CD14-positive monocyte (primary cell): ENCODE data around the gene SFT2D2. TPM values are rescaled to one million over a fixed set of nuclear protein-coding genes. Genes with fewer than 3 reads are reported as not detected.

Experiments
- DNase-seq, 3 donors: peaks; one replicate each; pipeline ENCODE4 v3.0.0-alpha.2; 2011 to 2022
- H2AFZ ChIP-seq: 2 replicates; pipeline ENCODE4 v1.6.0; 2012; ENCODE audit warnings: mild to moderate bottlenecking, low read depth, low read length, inconsistent platforms; ENCODE audit not compliant: insufficient read depth, poor library complexity, severe bottlenecking
- H3K27ac ChIP-seq, 2 donors: 1 replicate in 1 of 2; 2 replicates in 1 of 2; pipeline ENCODE4 v1.5.1; 2012 to 2013; ENCODE audit warnings: low read length in 2 of 2, control low read depth in 1 of 2, inconsistent platforms in 1 of 2, low read depth in 1 of 2, mild to moderate bottlenecking in 1 of 2
- H3K27me3 ChIP-seq, 2 donors: one replicate each; pipeline versions ENCODE4 v1.6.0 to v1.6.1; 2011 to 2013; ENCODE audit warnings: low read length in 2 of 2; ENCODE audit not compliant: control insufficient read depth in 2 of 2, insufficient read depth in 2 of 2
- H3K36me3 ChIP-seq, 2 donors: replicated peaks in 1 of 2; 1 replicate in 1 of 2; 2 replicates in 1 of 2; pipeline versions ENCODE4 v1.5.1 to v1.6.1; 2012 to 2013; ENCODE audit warnings: low read length in 2 of 2, control low read depth in 1 of 2, inconsistent platforms in 1 of 2, mild to moderate bottlenecking in 1 of 2; ENCODE audit not compliant: insufficient read depth in 2 of 2, control insufficient read depth in 1 of 2
- H3K4me1 ChIP-seq, 2 donors: 1 replicate in 1 of 2; 2 replicates in 1 of 2; pipeline versions ENCODE4 v1.5.1 to v1.6.1; 2012 to 2013; ENCODE audit warnings: low read length in 2 of 2, control low read depth in 1 of 2, inconsistent platforms in 1 of 2, mild to moderate bottlenecking in 1 of 2, moderate library complexity in 1 of 2; ENCODE audit not compliant: insufficient read depth in 2 of 2, control insufficient read depth in 1 of 2
- H3K4me2 ChIP-seq: replicated peaks from 2 replicates; pipeline ENCODE3; 2012; ENCODE audit warnings: low read length, moderate library complexity, mild to moderate bottlenecking; ENCODE audit not compliant: poor library complexity, severe bottlenecking; ENCODE audit errors: extremely low read depth
- H3K4me3 ChIP-seq, 3 experiments: fragments of 200-600 bp in 1 of 3; sonication (generic) in 1 of 3; replicated peaks in 1 of 3; 1 replicate in 2 of 3; 2 replicates in 1 of 3; pipeline ENCODE4 v1.5.1; 2011 to 2013; ENCODE audit warnings: low read length in 3 of 3, mild to moderate bottlenecking in 3 of 3, control low read depth in 2 of 3, low read depth in 2 of 3, inconsistent platforms in 1 of 3, moderate library complexity in 1 of 3
- H3K79me2 ChIP-seq: 2 replicates; pipeline ENCODE4 v1.6.0; 2012; ENCODE audit warnings: mild to moderate bottlenecking, control low read depth, inconsistent platforms, low read length, moderate library complexity; ENCODE audit not compliant: insufficient read depth
- H3K9ac ChIP-seq: 2 replicates; pipeline ENCODE4 v1.6.0; 2017; ENCODE audit warnings: low read length, mild to moderate bottlenecking; ENCODE audit not compliant: insufficient read depth, poor library complexity, severe bottlenecking
- H3K9me3 ChIP-seq, 2 donors: replicated peaks in 1 of 2; 1 replicate in 1 of 2; 2 replicates in 1 of 2; pipeline versions ENCODE4 v1.5.1 to v1.6.1; 2012 to 2013; ENCODE audit warnings: low read length in 2 of 2, control low read depth in 1 of 2; ENCODE audit not compliant: control insufficient read depth in 1 of 2, insufficient read depth in 1 of 2
- H4K20me1 ChIP-seq: 2 replicates; pipeline ENCODE4 v1.6.0; 2012; ENCODE audit warnings: mild to moderate bottlenecking, low read length, control low read depth, moderate library complexity; ENCODE audit not compliant: insufficient read depth
- H3K27ac Mint-ChIP-seq, 7 donors: one replicate each; pipeline ENCODE4 v1.8.0; 2020; ENCODE audit warnings: mild to moderate bottlenecking in 7 of 7, mixed read lengths in 7 of 7, moderate library complexity in 6 of 7, inconsistent platforms in 2 of 7
- H3K27me3 Mint-ChIP-seq, 3 donors: one replicate each; pipeline ENCODE4 v1.8.0; 2021 to 2022; ENCODE audit warnings: low read depth in 3 of 3, mild to moderate bottlenecking in 3 of 3, mixed read lengths in 3 of 3, moderate library complexity in 3 of 3, inconsistent platforms in 1 of 3
- H3K36me3 Mint-ChIP-seq, 2 donors: one replicate each; pipeline ENCODE4 v1.8.0; 2020; ENCODE audit warnings: mixed read lengths in 2 of 2, inconsistent platforms in 1 of 2, mild to moderate bottlenecking in 1 of 2
- H3K4me1 Mint-ChIP-seq: one replicate; pipeline ENCODE4 v1.8.0; 2020; ENCODE audit warnings: mild to moderate bottlenecking, mixed read lengths
- H3K4me3 Mint-ChIP-seq, 2 donors: one replicate each; pipeline ENCODE4 v1.8.0; 2020; ENCODE audit warnings: mild to moderate bottlenecking in 2 of 2, mixed read lengths in 2 of 2, moderate library complexity in 1 of 2
- H3K9me3 Mint-ChIP-seq, 7 donors: one replicate each; pipeline ENCODE4 v1.8.0; 2020 to 2022; ENCODE audit warnings: mixed read lengths in 7 of 7, mild to moderate bottlenecking in 6 of 7, moderate library complexity in 6 of 7, inconsistent platforms in 2 of 7
- WGBS: methylation state at CpG from one replicate; pipeline ENCODE4 v1.1.5; 2013; ENCODE audit warnings: missing lambda C conversion rate; ENCODE audit not compliant: insufficient coverage; 5-methylcytosine and 5-hydroxymethylcytosine counted together
- intact Hi-C, 2 donors: fragments of 100-400 bp; cut with micrococcal nuclease; formaldehyde crosslinking; loops; one replicate each; pipeline versions ENCODE4 v1.15.0 to v1.15.1; 2023
- polyA plus RNA-seq, 3 donors: library from polyadenylated mRNA; depleted of rRNA in 1 of 3; unstranded in 2 of 3; stranded (reverse) in 1 of 3; fragments of 300-500 nt in 2 of 3; fragments of >200 nt in 1 of 3; fragmentation: Illumina TruSeq in 2 of 3; gene quantifications; 1 replicate in 2 of 3; 2 replicates in 1 of 3; pipeline ENCODE4 v1.2.3, GENCODE V29; 2012 to 2021
- TF ChIP-seq, protein P1 (sequence below): fragments of 200-600 bp; IDR thresholded peaks from one replicate; pipeline ENCODE4 v1.8.0; 2022; ENCODE audit warnings: antibody characterized with exemption, mild to moderate bottlenecking

The SFT2D2 gene
- polyA plus RNA-seq, 3 donors = 23.7 to 46.6 (median 34.9) TPM

DNA sequence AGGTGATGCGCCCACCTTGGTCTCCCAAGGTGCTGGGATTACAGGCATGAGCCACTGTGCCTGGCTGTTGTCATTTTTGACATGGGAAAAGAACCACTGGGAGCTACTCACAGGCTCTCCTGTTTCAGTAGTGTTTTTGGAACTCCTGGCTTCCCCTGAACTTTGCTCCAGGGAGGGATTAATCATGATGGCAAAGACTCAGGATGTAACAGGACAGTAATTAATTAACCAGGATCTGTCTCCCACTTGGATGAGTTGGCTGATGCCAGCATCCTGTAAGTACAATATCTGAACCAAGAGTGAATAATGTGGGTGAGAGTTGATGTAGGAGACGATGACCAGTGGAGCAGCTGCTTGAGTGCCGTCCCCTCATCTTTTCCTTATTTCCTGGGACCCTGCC is 4.9 kb downstream of the SFT2D2 start:
- 95% methylated on average over 3 of the region's 3 CpGs for WGBS
- peaks cover 53 to 63% of the 10 kb centered on the region in 2 donors for H3K36me3 Mint-ChIP-seq
- Histone ChIP-seq H3K36me3 (peaks cover 58 to 64% of the 10 kb centered on the region in 2 donors), H3K9me3 (no peaks in the 10 kb centered on the region), H3K79me2 (peaks cover 100% of the 10 kb centered on the region), H3K4me3 (no peak overlapping the region), H3K27me3 (no peaks in the 10 kb centered on the region), H3K9ac (no peak overlapping the region), H4K20me1 (peaks cover 86% of the 10 kb centered on the region), H3K4me2 (no peak overlapping the region), H3K4me1 (peaks cover 27 to 29% of the 10 kb centered on the region in 2 donors), H2AFZ (no peak overlapping the region), H3K27ac (peak overlapping the region in 1 of 2 donors; percentile 34)
- H3K4me3 Mint-ChIP-seq = no peak overlapping the region
- peaks cover 40% of the 10 kb centered on the region for H3K4me1 Mint-ChIP-seq
- DNase-seq = no peak
- intact Hi-C loops = no loop called here
- peak overlapping the region in 3 of 7 donors; percentile 35 to 63 (median 54) for H3K27ac Mint-ChIP-seq
- no peaks in the 10 kb centered on the region for H3K9me3 Mint-ChIP-seq
- no peaks in the 10 kb centered on the region for H3K27me3 Mint-ChIP-seq
- TF ChIP-seq, protein P1, sequence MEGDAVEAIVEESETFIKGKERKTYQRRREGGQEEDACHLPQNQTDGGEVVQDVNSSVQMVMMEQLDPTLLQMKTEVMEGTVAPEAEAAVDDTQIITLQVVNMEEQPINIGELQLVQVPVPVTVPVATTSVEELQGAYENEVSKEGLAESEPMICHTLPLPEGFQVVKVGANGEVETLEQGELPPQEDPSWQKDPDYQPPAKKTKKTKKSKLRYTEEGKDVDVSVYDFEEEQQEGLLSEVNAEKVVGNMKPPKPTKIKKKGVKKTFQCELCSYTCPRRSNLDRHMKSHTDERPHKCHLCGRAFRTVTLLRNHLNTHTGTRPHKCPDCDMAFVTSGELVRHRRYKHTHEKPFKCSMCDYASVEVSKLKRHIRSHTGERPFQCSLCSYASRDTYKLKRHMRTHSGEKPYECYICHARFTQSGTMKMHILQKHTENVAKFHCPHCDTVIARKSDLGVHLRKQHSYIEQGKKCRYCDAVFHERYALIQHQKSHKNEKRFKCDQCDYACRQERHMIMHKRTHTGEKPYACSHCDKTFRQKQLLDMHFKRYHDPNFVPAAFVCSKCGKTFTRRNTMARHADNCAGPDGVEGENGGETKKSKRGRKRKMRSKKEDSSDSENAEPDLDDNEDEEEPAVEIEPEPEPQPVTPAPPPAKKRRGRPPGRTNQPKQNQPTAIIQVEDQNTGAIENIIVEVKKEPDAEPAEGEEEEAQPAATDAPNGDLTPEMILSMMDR = no peak

DNA sequence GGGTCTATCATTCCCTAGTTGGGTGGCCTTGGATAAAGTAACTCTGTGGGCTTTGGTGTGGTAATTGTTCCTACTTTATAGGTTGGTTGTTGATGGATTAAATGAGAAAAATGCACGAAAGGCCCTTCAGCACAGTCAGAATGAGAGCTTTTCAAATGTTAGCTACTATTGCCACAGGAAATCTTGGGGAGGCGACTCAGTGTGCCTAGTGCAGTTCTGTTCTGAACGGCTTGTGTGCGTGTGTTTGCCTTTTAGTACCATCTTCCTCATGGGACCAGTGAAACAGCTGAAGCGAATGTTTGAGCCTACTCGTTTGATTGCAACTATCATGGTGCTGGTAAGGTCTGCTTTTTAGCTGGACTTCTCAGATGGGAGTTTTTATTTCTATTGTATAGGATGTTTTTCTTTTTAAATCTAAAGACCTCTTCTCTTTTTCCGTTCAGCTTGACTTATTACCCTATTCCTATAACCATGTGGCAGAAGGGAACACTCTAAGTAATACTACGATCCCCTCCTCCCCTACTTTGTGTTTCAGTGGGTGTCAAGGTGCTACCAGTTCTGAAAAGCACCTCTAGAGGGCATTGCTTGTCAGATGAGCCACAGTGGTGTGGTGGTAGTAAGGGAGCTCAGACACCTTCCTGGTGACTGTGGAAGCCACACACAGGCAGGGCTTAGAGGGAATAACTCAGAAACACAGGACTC is 9.2 kb downstream of the SFT2D2 start:
- H3K36me3 ChIP-seq = peaks cover 91 to 100% of the 10 kb centered on the region in 2 donors
- H3K4me1 ChIP-seq = no peaks in the 10 kb centered on the region
- peak in 1 of 3 donors; percentile 22 for DNase-seq

More for the DNA sequence above, 9.2 kb downstream of the SFT2D2 start:
- TF ChIP-seq, protein P1 = peak; percentile 65
- Mint-ChIP-seq H3K9me3 (no peaks in the 10 kb centered on the region), H3K36me3 (peaks cover 85 to 96% of the 10 kb centered on the region in 2 donors), H3K27me3 (no peaks in the 10 kb centered on the region), H3K4me3 (no peak overlapping the region), H3K27ac (peak overlapping the region in 1 of 7 donors; percentile 51), H3K4me1 (peaks cover 8% of the 10 kb centered on the region)
- peaks cover 99% of the 10 kb centered on the region for H4K20me1 ChIP-seq
- no peak overlapping the region for H3K4me2 ChIP-seq
- 100% methylated on average over 4 of the region's 8 CpGs for WGBS
- no peaks in the 10 kb centered on the region for H3K9me3 ChIP-seq
- no peak overlapping the region for H2AFZ ChIP-seq
- intact Hi-C loops = no loop called here
- no peaks in the 10 kb centered on the region for H3K27me3 ChIP-seq
- H3K9ac ChIP-seq = no peak overlapping the region
- H3K4me3 ChIP-seq = no peak overlapping the region
- peaks cover 82% of the 10 kb centered on the region for H3K79me2 ChIP-seq
- peak overlapping the region in 1 of 2 donors; percentile 2 for H3K27ac ChIP-seq
